Fibroblast of lung (primary cell): ENCODE measurements around the gene FGF9. TPM values are rescaled to one million over a fixed set of nuclear protein-coding genes. Genes with fewer than 3 reads are reported as not detected.

ENCODE experiments used
- DNase-seq, 2 donors: peaks; one replicate each; pipeline versions ENCODE4 v3.0.0 to v3.0.0-alpha.2; 2010; ENCODE audit warnings: low read depth in 2 of 2
- H2AFZ ChIP-seq: 2 replicates; pipeline ENCODE4 v1.5.1; 2012; ENCODE audit warnings: low read length, control low read depth, inconsistent platforms
- H3K27ac ChIP-seq: 2 replicates; pipeline ENCODE4 v1.5.1; 2011; ENCODE audit warnings: low read length, control low read depth; ENCODE audit not compliant: insufficient read depth
- H3K27me3 ChIP-seq: 2 replicates; pipeline ENCODE4 v1.5.1; 2011; ENCODE audit warnings: mild to moderate bottlenecking, low read length; ENCODE audit not compliant: control insufficient read depth, insufficient read depth
- H3K36me3 ChIP-seq: 2 replicates; pipeline ENCODE4 v1.5.1; 2011; ENCODE audit warnings: low read length; ENCODE audit not compliant: control insufficient read depth, insufficient read depth
- H3K4me1 ChIP-seq: 2 replicates; pipeline ENCODE4 v1.5.1; 2011; ENCODE audit warnings: low read length; ENCODE audit not compliant: control insufficient read depth, insufficient read depth; ENCODE audit errors: extremely low read depth
- H3K4me2 ChIP-seq: 2 replicates; pipeline ENCODE4 v1.5.1; 2011; ENCODE audit warnings: low read length, control low read depth; ENCODE audit not compliant: insufficient read depth; ENCODE audit errors: extremely low read depth
- H3K4me3 ChIP-seq, 4 experiments: fragments of 200-600 bp in 1 of 4; sonication (generic) in 1 of 4; replicated peaks in 1 of 4; 2 replicates each; pipeline ENCODE4 v1.5.1; 2011 to 2016; ENCODE audit warnings: low read length in 4 of 4, low read depth in 3 of 4, mild to moderate bottlenecking in 3 of 4, control low read depth in 2 of 4, inconsistent platforms in 1 of 4, mixed read lengths in 1 of 4; ENCODE audit not compliant: insufficient read depth in 1 of 4; ENCODE audit errors: control extremely low read depth in 1 of 4
- H3K79me2 ChIP-seq: 2 replicates; pipeline ENCODE4 v1.5.1; 2012; ENCODE audit warnings: mild to moderate bottlenecking, low read length, inconsistent platforms; ENCODE audit not compliant: control insufficient read depth, insufficient read depth
- H3K9ac ChIP-seq: 2 replicates; pipeline ENCODE4 v1.5.1; 2011; ENCODE audit warnings: mild to moderate bottlenecking, low read length, control low read depth; ENCODE audit not compliant: insufficient read depth
- H3K9me3 ChIP-seq: 2 replicates; pipeline ENCODE4 v1.5.1; 2012; ENCODE audit warnings: low read depth, low read length; ENCODE audit not compliant: control insufficient read depth, insufficient read depth
- H4K20me1 ChIP-seq: 2 replicates; pipeline ENCODE4 v1.5.1; 2011; ENCODE audit warnings: low read length; ENCODE audit not compliant: control insufficient read depth, insufficient read depth; ENCODE audit errors: extremely low read depth
- EZH2 ChIP-seq: IDR thresholded peaks from 2 replicates; pipeline ENCODE4 v1.5.1; 2012; ENCODE audit warnings: low read length, control low read depth, mild to moderate bottlenecking; ENCODE audit errors: missing control alignments
- polyA plus RNA-seq, 2 donors: library from polyadenylated mRNA; depleted of rRNA in 1 of 2; stranded (reverse) in 1 of 2; unstranded in 1 of 2; fragments of >200 nt; gene quantifications; 2 replicates each; pipeline ENCODE4 v1.2.1, GENCODE V29; 2011 to 2012; ENCODE audit warnings: missing spikeins in 1 of 2
- total RNA-seq: library from RNA; depleted of rRNA; stranded (reverse); fragments of >200 nt; gene quantifications from 2 replicates; pipeline ENCODE4 v1.2.1, GENCODE V29; 2014
- TF ChIP-seq, protein P1 (sequence below), 2 donors: IDR thresholded peaks in 1 of 2; conservative IDR thresholded peaks in 1 of 2; 1 replicate in 1 of 2; 2 replicates in 1 of 2; pipeline ENCODE4 v1.5.1; 2011 to 2012; ENCODE audit warnings: low read length in 2 of 2, control low read depth in 1 of 2, inconsistent platforms in 1 of 2, low read depth in 1 of 2, mild to moderate bottlenecking in 1 of 2

Gene FGF9
- total and polyA plus RNA-seq, 2 donors (not counting 1 experiment from before 2014, with no cell fraction given) = 0.06 to 0.33 TPM

DNA sequence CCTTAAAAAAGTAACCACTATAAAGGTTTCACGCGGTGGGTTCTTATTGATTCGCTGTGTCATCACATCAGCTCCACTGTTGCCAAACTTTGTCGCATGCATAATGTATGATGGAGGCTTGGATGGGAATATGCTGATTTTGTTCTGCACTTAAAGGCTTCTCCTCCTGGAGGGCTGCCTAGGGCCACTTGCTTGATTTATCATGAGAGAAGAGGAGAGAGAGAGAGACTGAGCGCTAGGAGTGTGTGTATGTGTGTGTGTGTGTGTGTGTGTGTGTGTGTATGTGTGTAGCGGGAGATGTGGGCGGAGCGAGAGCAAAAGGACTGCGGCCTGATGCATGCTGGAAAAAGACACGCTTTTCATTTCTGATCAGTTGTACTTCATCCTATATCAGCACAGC lies 30.6 kb downstream of the FGF9 start:
- TF ChIP-seq, protein P1, sequence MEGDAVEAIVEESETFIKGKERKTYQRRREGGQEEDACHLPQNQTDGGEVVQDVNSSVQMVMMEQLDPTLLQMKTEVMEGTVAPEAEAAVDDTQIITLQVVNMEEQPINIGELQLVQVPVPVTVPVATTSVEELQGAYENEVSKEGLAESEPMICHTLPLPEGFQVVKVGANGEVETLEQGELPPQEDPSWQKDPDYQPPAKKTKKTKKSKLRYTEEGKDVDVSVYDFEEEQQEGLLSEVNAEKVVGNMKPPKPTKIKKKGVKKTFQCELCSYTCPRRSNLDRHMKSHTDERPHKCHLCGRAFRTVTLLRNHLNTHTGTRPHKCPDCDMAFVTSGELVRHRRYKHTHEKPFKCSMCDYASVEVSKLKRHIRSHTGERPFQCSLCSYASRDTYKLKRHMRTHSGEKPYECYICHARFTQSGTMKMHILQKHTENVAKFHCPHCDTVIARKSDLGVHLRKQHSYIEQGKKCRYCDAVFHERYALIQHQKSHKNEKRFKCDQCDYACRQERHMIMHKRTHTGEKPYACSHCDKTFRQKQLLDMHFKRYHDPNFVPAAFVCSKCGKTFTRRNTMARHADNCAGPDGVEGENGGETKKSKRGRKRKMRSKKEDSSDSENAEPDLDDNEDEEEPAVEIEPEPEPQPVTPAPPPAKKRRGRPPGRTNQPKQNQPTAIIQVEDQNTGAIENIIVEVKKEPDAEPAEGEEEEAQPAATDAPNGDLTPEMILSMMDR (conservative IDR thresholded peaks at IDR 0.05 in 1 of 2, IDR thresholded peaks at IDR 0.05 in 1 of 2; ENCODE audit: low read depth in 1 of 2, low read length in 2 of 2) = no peak
- no peak for TF ChIP-seq EZH2
- Histone ChIP-seq H3K27me3 (no peaks in the 10 kb centered on the region), H3K79me2 (no peaks in the 10 kb centered on the region), H3K4me3 (no peak overlapping the region), H3K27ac (no peak overlapping the region), H3K4me2 (no peak overlapping the region), H3K9ac (no peak overlapping the region), H2AFZ (no peak overlapping the region), H4K20me1 (no peaks in the 10 kb centered on the region), H3K4me1 (no peaks in the 10 kb centered on the region), H3K9me3 (no peaks in the 10 kb centered on the region), H3K36me3 (no peaks in the 10 kb centered on the region)
- no peak for DNase-seq

DNA sequence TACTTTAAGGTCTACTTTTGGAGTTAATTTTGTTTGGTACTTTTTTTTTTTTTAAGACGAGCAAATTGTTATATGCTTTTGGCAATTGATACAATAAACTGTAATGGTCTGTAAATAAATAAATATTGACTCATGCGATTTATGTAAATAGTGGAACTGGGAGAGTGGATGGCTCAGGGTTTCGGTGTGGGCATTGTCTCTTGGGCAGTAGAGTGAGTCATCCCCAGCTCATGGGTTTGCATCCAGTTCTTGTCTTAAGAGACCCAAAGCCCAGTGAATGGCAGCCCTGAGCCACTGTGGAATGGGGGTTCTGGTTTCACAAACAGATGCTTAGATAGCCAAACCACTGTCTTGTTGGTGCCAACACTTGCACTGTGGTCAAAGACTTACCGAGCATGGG lies 33.0 kb downstream of the FGF9 start:
- Histone ChIP-seq H3K4me1 (no peaks in the 10 kb centered on the region), H3K36me3 (no peaks in the 10 kb centered on the region), H3K27me3 (no peaks in the 10 kb centered on the region), H3K4me2 (no peak overlapping the region), H4K20me1 (no peaks in the 10 kb centered on the region), H3K4me3 (no peak overlapping the region), H2AFZ (no peak overlapping the region), H3K9me3 (no peaks in the 10 kb centered on the region), H3K79me2 (no peaks in the 10 kb centered on the region), H3K27ac (no peak overlapping the region), H3K9ac (no peak overlapping the region)
- no peak for DNase-seq
- TF ChIP-seq, protein P1 (conservative IDR thresholded peaks at IDR 0.05 in 1 of 2, IDR thresholded peaks at IDR 0.05 in 1 of 2; ENCODE audit: low read depth in 1 of 2, low read length in 2 of 2) = no peak
- no peak for TF ChIP-seq EZH2

DNA sequence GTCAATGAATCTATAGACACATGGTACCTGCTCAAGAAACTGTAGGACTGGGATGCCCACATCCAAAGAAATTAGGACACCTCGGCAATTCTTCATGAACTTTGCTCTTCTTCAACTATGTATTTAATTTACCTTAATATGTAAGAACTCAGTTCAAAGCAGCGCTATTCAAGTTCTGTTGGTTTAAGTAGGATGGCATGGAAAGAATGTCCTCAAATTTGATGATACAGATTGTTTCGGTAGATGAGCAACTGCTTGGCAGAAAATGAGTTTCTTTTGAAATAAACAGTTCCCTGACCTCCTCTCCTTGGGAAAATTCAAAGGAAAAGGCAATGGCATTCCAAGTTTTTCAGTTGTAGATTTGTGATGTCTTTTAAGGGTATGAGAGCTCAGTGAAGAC lies 36.7 kb downstream of the FGF9 start:
- no peaks in the 10 kb centered on the region for H4K20me1 ChIP-seq
- TF ChIP-seq, protein P1 (conservative IDR thresholded peaks at IDR 0.05 in 1 of 2, IDR thresholded peaks at IDR 0.05 in 1 of 2; ENCODE audit: low read depth in 1 of 2, low read length in 2 of 2) = no peak
- no peak overlapping the region for H3K9ac ChIP-seq
- no peak for DNase-seq
- H3K4me1 ChIP-seq = no peaks in the 10 kb centered on the region
- no peaks in the 10 kb centered on the region for H3K36me3 ChIP-seq
- no peak overlapping the region for H3K27ac ChIP-seq
- no peak overlapping the region for H3K4me3 ChIP-seq
- H3K9me3 ChIP-seq = no peaks in the 10 kb centered on the region
- H3K79me2 ChIP-seq = no peaks in the 10 kb centered on the region
- H3K27me3 ChIP-seq = no peaks in the 10 kb centered on the region
- no peak overlapping the region for H3K4me2 ChIP-seq
- H2AFZ ChIP-seq = no peak overlapping the region
